B cell (primary cell): ENCODE data around the gene AS3MT. TPM values are rescaled to one million over a fixed set of nuclear protein-coding genes. Genes with fewer than 3 reads are reported as not detected.

Experiments used
- ATAC-seq: fragments of 200-7000 bp; cut with Tn5 transposase; one replicate; pipeline ENCODE4 v1.10.0; 2021; ENCODE audit warnings: low read depth, mild to moderate bottlenecking, moderate number of reproducible peaks, moderate library complexity
- CTCF ChIA-PET: fragments of 350-600 bp; sonication (Branson Sonifier 250); formaldehyde crosslinking; loops from one replicate; lab custom pipeline; 2021; ENCODE audit warnings: antibody characterized with exemption, inconsistent platforms; lab: Charles Lee
- POLR2A ChIA-PET: fragments of 350-600 bp; sonication (Branson Sonifier 250); formaldehyde crosslinking; loops from one replicate; lab custom pipeline; 2021; ENCODE audit warnings: antibody characterized with exemption; lab: Charles Lee
- DNase-seq: peaks from one replicate; pipeline ENCODE4 v3.0.0; 2013
- H2AFZ ChIP-seq: 2 replicates; pipeline ENCODE4 v1.6.1; 2012; ENCODE audit warnings: mild to moderate bottlenecking, low read depth, low read length; ENCODE audit not compliant: insufficient read depth, poor library complexity, severe bottlenecking
- H3K27ac ChIP-seq, 2 donors: 1 replicate in 1 of 2; 2 replicates in 1 of 2; pipeline ENCODE4 v1.5.1; 2012 to 2013; ENCODE audit warnings: low read length in 2 of 2, mild to moderate bottlenecking in 2 of 2, moderate library complexity in 1 of 2
- H3K27me3 ChIP-seq, 4 experiments: fragments of 200-600 bp in 1 of 4; sonication (generic) in 1 of 4; replicated peaks in 1 of 4; 1 replicate in 2 of 4; 2 replicates in 2 of 4; pipeline versions ENCODE4 v1.6.1 to v1.7.0; 2013 to 2016; ENCODE audit warnings: low read length in 3 of 4, mild to moderate bottlenecking in 2 of 4, mixed read lengths in 1 of 4, moderate library complexity in 1 of 4; ENCODE audit not compliant: insufficient read depth in 4 of 4, control insufficient read depth in 3 of 4; ENCODE audit errors: control extremely low read depth in 1 of 4
- H3K36me3 ChIP-seq, 2 experiments: replicated peaks in 1 of 2; 1 replicate in 1 of 2; 2 replicates in 1 of 2; pipeline versions ENCODE4 v1.6.1 to v1.7.1; 2013; ENCODE audit warnings: low read length in 1 of 2; ENCODE audit not compliant: insufficient read depth in 2 of 2, control insufficient read depth in 1 of 2; ENCODE audit errors: control extremely low read depth in 1 of 2, extremely low read depth in 1 of 2
- H3K4me1 ChIP-seq, 2 donors: fragments of 200-600 bp in 1 of 2; sonication (generic) in 1 of 2; 1 replicate in 1 of 2; 2 replicates in 1 of 2; pipeline versions ENCODE4 v1.5.1 to v1.6.1; 2013 to 2017; ENCODE audit warnings: low read length in 2 of 2; ENCODE audit not compliant: control insufficient read depth in 2 of 2, insufficient read depth in 2 of 2
- H3K4me2 ChIP-seq: replicated peaks from 2 replicates; pipeline ENCODE3; 2012; ENCODE audit warnings: mild to moderate bottlenecking, low read depth, low read length; ENCODE audit not compliant: poor library complexity, severe bottlenecking
- H3K4me3 ChIP-seq, 5 experiments: fragments of 200-600 bp in 1 of 5; sonication (generic) in 1 of 5; 1 replicate in 3 of 5; 2 replicates in 2 of 5; pipeline versions ENCODE4 v1.5.1 to v1.7.0; 2011 to 2016; ENCODE audit warnings: low read length in 4 of 5, mild to moderate bottlenecking in 4 of 5, low read depth in 2 of 5, control low read depth in 1 of 5, moderate library complexity in 1 of 5; ENCODE audit not compliant: insufficient read depth in 1 of 5; ENCODE audit errors: control extremely low read depth in 1 of 5, extremely low read depth in 1 of 5
- H3K79me2 ChIP-seq: fragments of 200-600 bp; sonication (generic); one replicate; pipeline ENCODE4 v1.6.0; 2016; ENCODE audit warnings: low read length; ENCODE audit not compliant: control insufficient read depth, insufficient read depth
- H3K9ac ChIP-seq: fragments of 200-600 bp; sonication (generic); 2 replicates; pipeline ENCODE4 v1.6.1; 2017; ENCODE audit warnings: mild to moderate bottlenecking, low read length, moderate library complexity
- H3K9me3 ChIP-seq, 3 donors: one replicate each; pipeline versions ENCODE4 v1.6.1 to v1.7.1; 2013; ENCODE audit warnings: low read length in 2 of 3; ENCODE audit not compliant: control insufficient read depth in 2 of 3, insufficient read depth in 1 of 3; ENCODE audit errors: control extremely low read depth in 1 of 3
- H4K20me1 ChIP-seq: 2 replicates; pipeline ENCODE4 v1.6.0; 2012; ENCODE audit warnings: mild to moderate bottlenecking, low read length; ENCODE audit not compliant: insufficient read depth, control insufficient read depth, poor library complexity, severe bottlenecking
- H3K27ac Mint-ChIP-seq: one replicate; pipeline ENCODE4 v1.8.0; 2021; ENCODE audit warnings: mixed read lengths
- H3K27me3 Mint-ChIP-seq: one replicate; pipeline ENCODE4 v1.8.0; 2021; ENCODE audit warnings: mixed read lengths
- H3K4me1 Mint-ChIP-seq: one replicate; pipeline ENCODE4 v1.8.0; 2021; ENCODE audit warnings: mixed read lengths
- H3K4me3 Mint-ChIP-seq: one replicate; pipeline ENCODE4 v1.8.0; 2021; ENCODE audit warnings: mixed read lengths
- H3K9me3 Mint-ChIP-seq: one replicate; pipeline ENCODE4 v1.8.0; 2022; ENCODE audit warnings: mixed read lengths; ENCODE audit not compliant: insufficient read depth
- CTCF ChIP-seq: fragments of 200-600 bp; IDR thresholded peaks from one replicate; pipeline ENCODE4 v1.8.0; 2022; ENCODE audit warnings: antibody characterized with exemption, mild to moderate bottlenecking
- EZH2 ChIP-seq: IDR thresholded peaks from 2 replicates; pipeline ENCODE4 v1.6.1; 2012; ENCODE audit warnings: borderline replicate concordance, low read depth, mild to moderate bottlenecking, moderate library complexity, low read length; ENCODE audit not compliant: insufficient read depth, poor library complexity, severe bottlenecking
- WGBS: methylation state at CpG from one replicate; pipeline ENCODE4 v1.1.5; 2013; ENCODE audit warnings: missing lambda C conversion rate; ENCODE audit not compliant: insufficient coverage; 5-methylcytosine and 5-hydroxymethylcytosine counted together
- intact Hi-C: fragments of 100-400 bp; cut with micrococcal nuclease; formaldehyde crosslinking; loops from one replicate; pipeline ENCODE4 v1.10.0; 2022
- polyA plus RNA-seq: library from polyadenylated mRNA; depleted of rRNA; stranded (reverse); fragments of >200 nt; gene quantifications from 2 replicates; pipeline ENCODE4 v1.2.3, GENCODE V29; 2012
- total RNA-seq, 2 donors: library from RNA; stranded (reverse); fragments of 120-200 nt in 1 of 2; gene quantifications; 1 replicate in 1 of 2; 2 replicates in 1 of 2; pipeline versions ENCODE4 v1.2.3 to v1.2.4, GENCODE V29; 2013 to 2022

AS3MT gene
- total and polyA plus RNA-seq, 2 donors (not counting 1 experiment from before 2014, with no cell fraction given) = 0.25 TPM; not detected in 1

DNA sequence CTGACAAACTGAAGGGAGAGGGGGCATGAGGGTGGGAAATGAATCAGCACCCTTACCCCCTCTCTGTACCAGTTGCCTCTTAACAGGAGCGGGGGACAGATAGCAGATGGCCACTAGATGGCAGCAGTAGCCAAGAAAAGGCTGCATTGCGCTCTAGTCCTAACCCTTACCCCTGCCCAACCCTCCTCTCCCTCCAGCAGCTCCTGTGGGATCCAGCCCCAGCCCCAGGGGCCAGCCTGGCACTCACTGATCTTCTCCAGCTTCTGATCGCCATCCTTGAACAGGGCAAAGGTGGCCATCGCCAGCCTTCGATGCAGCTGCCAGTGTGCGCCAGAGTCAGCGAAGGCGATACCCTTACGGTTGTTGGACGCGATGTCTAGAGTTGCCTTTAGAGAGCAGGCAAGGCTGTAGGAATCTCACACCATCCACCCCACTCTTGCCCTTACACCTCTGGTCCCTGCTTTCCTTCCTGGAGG, 34.2 kb upstream of the AS3MT start:
- POLR2A ChIA-PET = interaction anchor here (0.6 kb wide), 1 partner anchor 232 kb away, joined by 5 read pairs; no protein-coding TSS in a partner anchor
- TF ChIP-seq CTCF = peak; percentile 89
- TF ChIP-seq EZH2 = no peak
- no peak overlapping the region for H3K4me3 ChIP-seq
- peaks cover 0 to 11% (median 2%) of the 10 kb centered on the region in 4 experiments for H3K27me3 ChIP-seq
- Mint-ChIP-seq H3K27me3 (peaks cover 6% of the 10 kb centered on the region), H3K4me3 (no peak overlapping the region), H3K9me3 (peaks cover 9% of the 10 kb centered on the region), H3K27ac (no peak overlapping the region), H3K4me1 (peaks cover 2% of the 10 kb centered on the region)
- H3K79me2 ChIP-seq = no peaks in the 10 kb centered on the region
- no peak overlapping the region for H3K9ac ChIP-seq
- H3K4me1 ChIP-seq = peaks cover 0 to 4% of the 10 kb centered on the region in 2 donors
- intact Hi-C loops = loop anchor here (1.0 to 10.0 kb wide), 3 partner anchors 66 to 650 kb away; no protein-coding TSS in a partner anchor
- CTCF ChIA-PET = interaction anchor here (0.6 to 5.2 kb wide), 20 partner anchors 8 to 577 kb away, joined by 3 to 54 read pairs (median 4); partner anchors contain the start of gene RPEL1
- peak; percentile 82 for DNase-seq
- WGBS = 69% methylated on average over 11 of the region's 11 CpGs
- H4K20me1 ChIP-seq = no peaks in the 10 kb centered on the region
- no peak overlapping the region for H2AFZ ChIP-seq
- H3K9me3 ChIP-seq = peaks cover 0 to 17% (median 3%) of the 10 kb centered on the region in 3 donors
- peak; percentile 96 for ATAC-seq
- H3K4me2 ChIP-seq = no peak overlapping the region
- no peaks in the 10 kb centered on the region for H3K36me3 ChIP-seq
- H3K27ac ChIP-seq = no peak overlapping the region

DNA sequence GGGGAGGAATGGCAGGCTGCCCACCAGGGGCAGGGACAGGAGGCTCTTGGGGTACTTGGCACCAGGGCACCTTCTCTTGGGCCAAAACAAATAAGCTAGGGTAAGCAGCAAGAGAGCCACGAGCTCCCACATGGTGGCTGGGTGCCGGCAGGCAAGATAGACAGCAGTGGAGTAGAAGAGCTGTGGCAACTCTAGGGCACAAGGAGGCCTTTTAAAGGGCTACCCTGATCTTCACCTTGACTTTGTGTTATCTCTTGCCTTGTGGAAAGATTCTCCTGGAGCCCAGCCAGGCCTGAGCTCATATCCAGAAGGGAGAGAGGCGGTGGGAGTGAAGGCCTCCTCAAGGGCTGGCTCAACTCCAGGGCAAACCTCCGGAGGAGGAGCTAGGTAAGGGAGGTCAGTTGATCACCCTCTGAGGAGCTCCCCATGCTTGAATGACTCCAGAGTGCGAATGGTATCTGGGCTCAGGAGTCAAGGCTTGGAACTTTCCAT, 32.0 kb upstream of the AS3MT start, which contains the start of gene CYP17A1:
TSS of gene CYP17A1 (minus strand) at position 184 of the 492 bp plus-strand sequence. CDS start at position 132, 52 bp downstream.
- H3K4me1 Mint-ChIP-seq = peaks cover 2% of the 10 kb centered on the region
- Histone ChIP-seq H3K27ac (no peak within 1 kb of the TSS), H4K20me1 (no peaks in the 10 kb centered on the region), H3K27me3 (peaks cover 0 to 14% (median 2%) of the 10 kb centered on the region in 4 experiments), H3K4me2 (no peak within 1 kb of the TSS), H3K9me3 (peaks cover 0 to 17% (median 3%) of the 10 kb centered on the region in 3 donors), H2AFZ (no peak within 1 kb of the TSS), H3K9ac (no peak within 1 kb of the TSS), H3K36me3 (no peaks in the 10 kb centered on the region), H3K4me1 (peaks cover 0 to 4% of the 10 kb centered on the region in 2 donors), H3K4me3 (no peak within 1 kb of the TSS), H3K79me2 (no peaks in the 10 kb centered on the region)
- ChIA-PET CTCF (interaction anchor here (0.6 to 5.2 kb wide), 12 partner anchors 10 to 646 kb away, joined by 3 to 54 read pairs (median 4); no protein-coding TSS in a partner anchor), POLR2A (interaction anchor here (0.7 kb wide), 1 partner anchor 318 kb away, joined by 4 read pairs; no protein-coding TSS in a partner anchor)
- H3K27me3 Mint-ChIP-seq = peaks cover 19% of the 10 kb centered on the region
- no peak for DNase-seq
- H3K27ac Mint-ChIP-seq = peak within 1 kb of the TSS; percentile 23
- no peak within 1 kb of the TSS for H3K4me3 Mint-ChIP-seq
- WGBS = 96% methylated on average over 5 of the region's 5 CpGs
- peaks cover 9% of the 10 kb centered on the region for H3K9me3 Mint-ChIP-seq
- intact Hi-C loops = loop anchor here (10.0 kb wide), 1 partner anchor 648 kb away; no protein-coding TSS in a partner anchor
- TF ChIP-seq EZH2 (no peak), CTCF (no peak)
- no peak for ATAC-seq
